Measurements from ENCODE around the gene KRT36.

The KRT36 gene

GRCh38 chr17:41475421-41475820 is 14.3 kb downstream of the KRT36 start:
- no peak for DNase-seq

- no peak for DNase-seq
These were observed 14.8 kb downstream of the KRT36 start for GRCh38 chr17:41474863-41475262.

- no peak for DNase-seq
These were observed 21.4 kb downstream of the KRT36 start for GRCh38 chr17:41468346-41468745.

GRCh38 chr17:41467561-41467960 is 22.1 kb downstream of the KRT36 start:
- no peak for DNase-seq

- no peak for DNase-seq
These were observed 22.7 kb downstream of the KRT36 start, which contains the start of gene KRT32 for GRCh38 chr17:41466988-41467387. TSS of gene KRT32 (minus strand) at chr17:41467386. CDS start at chr17:41467325, 61 bp downstream.

- DNase-seq: no peak
These were observed 25.0 kb downstream of the KRT36 start for GRCh38 chr17:41464682-41465081.

- DNase-seq: no peak
These were observed 25.5 kb downstream of the KRT36 start for GRCh38 chr17:41464173-41464572.

GRCh38 chr17:41463746-41464145 is 26.0 kb downstream of the KRT36 start:
- no peak for DNase-seq

- DNase-seq: no peak
These were observed 27.0 kb downstream of the KRT36 start for GRCh38 chr17:41462705-41463104.

GRCh38 chr17:41457676-41458075 is 32.0 kb downstream of the KRT36 start:
- no peak for DNase-seq

GRCh38 chr17:41456204-41456603 is 33.5 kb downstream of the KRT36 start:
- no peak for DNase-seq

GRCh38 chr17:41455236-41455635 is 34.5 kb downstream of the KRT36 start:
- DNase-seq: no peak

GRCh38 chr17:41453066-41453465 is 36.6 kb downstream of the KRT36 start:
- no peak for DNase-seq

GRCh38 chr17:41452281-41452680 is 37.4 kb downstream of the KRT36 start:
- no peak for DNase-seq

GRCh38 chr17:41451154-41451728 is 38.5 kb downstream of the KRT36 start:
- DNase-seq: no peak

GRCh38 chr17:41449008-41449407 is 40.7 kb downstream of the KRT36 start:
- no peak for DNase-seq

GRCh38 chr17:41448506-41448905 is 41.2 kb downstream of the KRT36 start:
- no peak for DNase-seq

GRCh38 chr17:41446806-41447205 is 42.9 kb downstream of the KRT36 start:
- DNase-seq: no peak

GRCh38 chr17:41444640-41445039 is 45.1 kb downstream of the KRT36 start:
- DNase-seq: no peak

GRCh38 chr17:41444186-41444585 is 45.5 kb downstream of the KRT36 start:
- DNase-seq: no peak

- no peak for DNase-seq
These were observed 47.0 kb downstream of the KRT36 start for GRCh38 chr17:41442739-41443138.

- DNase-seq: no peak
These were observed 49.1 kb downstream of the KRT36 start, which contains the start of gene KRT38 for GRCh38 chr17:41440531-41441033. TSS of gene KRT38 (minus strand) at chr17:41440983. CDS start at chr17:41440921, 62 bp downstream.

GRCh38 chr17:41439375-41439774 is 50.3 kb downstream of the KRT36 start:
- no peak for DNase-seq

- DNase-seq: no peak
These were observed 51.9 kb downstream of the KRT36 start for GRCh38 chr17:41437769-41438168.

GRCh38 chr17:41437254-41437653 is 52.5 kb downstream of the KRT36 start:
- no peak for DNase-seq

Measured in activated CD4-positive, alpha-beta T cell treated with anti-CD3 and anti-CD28 coated beads, Interleukin-2, amount 50 U/mL, for 1 hour (primary cell).